ENCODE measurements around the gene UVRAG. TPM values are rescaled to one million over a fixed set of nuclear protein-coding genes. Genes with fewer than 3 reads are reported as not detected.

UVRAG gene
- polyA plus RNA-seq, 1 experiment: 8.2 TPM

DNA sequence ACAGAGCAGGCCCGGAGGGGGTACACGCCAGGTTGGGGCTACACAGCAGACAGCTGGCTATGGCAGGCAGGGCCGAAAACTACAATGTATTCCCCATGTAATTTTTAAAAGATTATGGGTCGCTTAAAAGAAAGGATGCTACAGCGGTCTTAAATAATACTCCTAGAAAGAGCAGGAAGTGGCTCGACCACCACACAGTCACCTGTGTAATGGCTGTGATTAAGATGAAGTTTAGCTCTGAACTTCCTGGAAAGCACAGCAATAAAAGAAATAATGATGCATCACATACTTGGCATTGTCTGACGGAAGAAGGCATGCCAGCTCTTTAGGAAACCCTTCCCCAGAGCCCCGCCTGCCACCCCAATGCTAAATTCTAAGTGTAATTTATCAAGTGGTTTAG, 358.7 kb downstream of the UVRAG start:
- no peak for DNase-seq (ENCODE audit: low read depth)
- POLR2A ChIA-PET: interaction anchor here (0.7 kb wide), 1 partner anchor 590 kb away, joined by 3 read pairs; no protein-coding TSS in a partner anchor
- peaks cover 5% of the 10 kb centered on the region for H3K27me3 ChIP-seq (ENCODE audit: control insufficient read depth, insufficient read depth, low read length)
- TF ChIP-seq, protein P1, sequence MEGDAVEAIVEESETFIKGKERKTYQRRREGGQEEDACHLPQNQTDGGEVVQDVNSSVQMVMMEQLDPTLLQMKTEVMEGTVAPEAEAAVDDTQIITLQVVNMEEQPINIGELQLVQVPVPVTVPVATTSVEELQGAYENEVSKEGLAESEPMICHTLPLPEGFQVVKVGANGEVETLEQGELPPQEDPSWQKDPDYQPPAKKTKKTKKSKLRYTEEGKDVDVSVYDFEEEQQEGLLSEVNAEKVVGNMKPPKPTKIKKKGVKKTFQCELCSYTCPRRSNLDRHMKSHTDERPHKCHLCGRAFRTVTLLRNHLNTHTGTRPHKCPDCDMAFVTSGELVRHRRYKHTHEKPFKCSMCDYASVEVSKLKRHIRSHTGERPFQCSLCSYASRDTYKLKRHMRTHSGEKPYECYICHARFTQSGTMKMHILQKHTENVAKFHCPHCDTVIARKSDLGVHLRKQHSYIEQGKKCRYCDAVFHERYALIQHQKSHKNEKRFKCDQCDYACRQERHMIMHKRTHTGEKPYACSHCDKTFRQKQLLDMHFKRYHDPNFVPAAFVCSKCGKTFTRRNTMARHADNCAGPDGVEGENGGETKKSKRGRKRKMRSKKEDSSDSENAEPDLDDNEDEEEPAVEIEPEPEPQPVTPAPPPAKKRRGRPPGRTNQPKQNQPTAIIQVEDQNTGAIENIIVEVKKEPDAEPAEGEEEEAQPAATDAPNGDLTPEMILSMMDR (IDR thresholded peaks at IDR 0.05; ENCODE audit: insufficient read depth, low read depth, low read length): no peak
- H3K4me3 ChIP-seq (ENCODE audit: low read depth, low read length): no peak overlapping the region
- H3K36me3 ChIP-seq (ENCODE audit: control insufficient read depth, insufficient read depth, low read length): no peaks in the 10 kb centered on the region
- CTCF ChIA-PET: no interaction called here

DNA sequence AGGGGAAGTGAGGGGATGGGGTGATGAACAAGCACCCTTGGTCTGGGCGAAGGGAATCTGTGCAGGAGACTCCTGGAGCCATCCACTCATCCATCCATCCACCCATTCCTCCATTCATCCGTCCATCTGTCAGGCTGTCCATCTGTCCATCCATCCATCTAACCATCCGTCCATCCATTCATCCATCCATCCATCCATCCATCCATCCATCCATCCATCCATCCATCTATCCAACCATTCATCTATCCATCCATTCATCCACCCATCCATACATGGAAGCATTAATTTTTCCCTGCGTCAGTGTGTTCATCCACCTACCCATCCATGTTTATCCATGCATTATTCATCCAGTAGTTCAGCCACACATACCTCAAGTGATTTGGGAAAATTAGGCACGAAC, 359.3 kb downstream of the UVRAG start:
- H3K27me3 ChIP-seq (ENCODE audit: control insufficient read depth, insufficient read depth, low read length): peaks cover 5% of the 10 kb centered on the region
- CTCF ChIA-PET: no interaction called here
- DNase-seq (ENCODE audit: low read depth): no peak

GRCh38 chr11:76175783-76176182, 360.8 kb downstream of the UVRAG start:
- ChIA-PET CTCF (interaction anchor here (0.6 kb wide), 1 partner anchor 60 kb away, joined by 3 read pairs; no protein-coding TSS in a partner anchor), POLR2A (no interaction called here)
- H3K27me3 ChIP-seq (ENCODE audit: control insufficient read depth, insufficient read depth, low read length): peaks cover 5% of the 10 kb centered on the region
- H3K4me3 ChIP-seq (ENCODE audit: low read depth, low read length): no peak overlapping the region
- TF ChIP-seq, protein P1 (IDR thresholded peaks at IDR 0.05; ENCODE audit: insufficient read depth, low read depth, low read length): no peak
- DNase-seq (ENCODE audit: low read depth): no peak
- no peaks in the 10 kb centered on the region for H3K36me3 ChIP-seq (ENCODE audit: control insufficient read depth, insufficient read depth, low read length)

More for the DNA sequence above, 359.3 kb downstream of the UVRAG start:
- POLR2A ChIA-PET: no interaction called here
- no peak overlapping the region for H3K4me3 ChIP-seq (ENCODE audit: low read depth, low read length)
- H3K36me3 ChIP-seq (ENCODE audit: control insufficient read depth, insufficient read depth, low read length): no peaks in the 10 kb centered on the region
- TF ChIP-seq, protein P1 (IDR thresholded peaks at IDR 0.05; ENCODE audit: insufficient read depth, low read depth, low read length): no peak

DNA sequence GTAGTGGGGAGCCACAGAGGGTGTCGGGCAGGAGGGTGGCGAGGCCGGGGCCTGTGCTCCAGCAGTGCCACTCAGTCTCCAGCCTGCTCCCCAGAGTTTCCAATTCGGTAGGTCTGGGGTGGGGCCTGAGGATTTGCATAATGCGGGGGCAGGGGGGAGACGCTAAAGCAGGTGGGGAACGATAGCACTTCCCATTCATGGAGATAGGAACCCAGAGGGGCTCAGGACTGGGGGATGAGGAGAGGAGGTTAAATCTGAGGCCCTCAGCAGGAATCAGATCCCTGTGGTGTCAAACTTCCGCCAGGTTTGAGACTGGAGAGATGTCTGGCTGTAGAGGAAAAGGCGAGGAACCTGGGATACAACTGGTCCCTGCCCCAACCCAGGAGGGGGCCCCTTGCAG, 361.5 kb downstream of the UVRAG start:
- Histone ChIP-seq H3K4me3 (ENCODE audit: low read depth, low read length) (no peak overlapping the region), H3K36me3 (ENCODE audit: control insufficient read depth, insufficient read depth, low read length) (no peaks in the 10 kb centered on the region), H3K27me3 (ENCODE audit: control insufficient read depth, insufficient read depth, low read length) (peaks cover 5% of the 10 kb centered on the region)
- DNase-seq (ENCODE audit: low read depth): no peak
- ChIA-PET POLR2A (no interaction called here), CTCF (no interaction called here)
- TF ChIP-seq, protein P1 (IDR thresholded peaks at IDR 0.05; ENCODE audit: insufficient read depth, low read depth, low read length): no peak

DNA sequence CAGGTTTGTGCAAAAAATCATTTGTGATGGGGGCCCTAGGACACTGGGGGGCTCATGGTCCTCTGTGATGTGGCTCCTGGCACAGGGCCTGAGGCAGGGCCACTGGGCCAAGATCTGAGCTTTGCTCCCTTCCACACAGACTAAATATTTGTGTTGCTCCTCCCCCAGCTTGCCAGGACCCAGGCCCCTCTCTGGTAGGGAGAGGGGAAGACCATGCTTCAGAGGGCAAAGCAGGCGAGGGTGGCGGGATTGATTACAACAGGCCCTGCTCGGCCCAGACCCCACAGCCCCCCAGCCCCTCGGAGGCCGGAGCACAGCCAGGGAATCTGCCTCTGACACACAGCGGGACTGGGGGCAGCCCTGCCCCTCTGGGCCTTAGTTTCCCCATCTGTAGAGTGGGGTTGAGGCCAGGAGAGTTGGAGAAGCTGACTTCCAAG, 362.3 kb downstream of the UVRAG start:
- CTCF ChIA-PET: no interaction called here
- TF ChIP-seq, protein P1 (IDR thresholded peaks at IDR 0.05; ENCODE audit: insufficient read depth, low read depth, low read length): no peak
- H3K27me3 ChIP-seq (ENCODE audit: control insufficient read depth, insufficient read depth, low read length): peaks cover 2% of the 10 kb centered on the region
- no peak for DNase-seq (ENCODE audit: low read depth)
- H3K36me3 ChIP-seq (ENCODE audit: control insufficient read depth, insufficient read depth, low read length): no peaks in the 10 kb centered on the region
- H3K4me3 ChIP-seq (ENCODE audit: low read depth, low read length): no peak overlapping the region
- POLR2A ChIA-PET: no interaction called here

Measured in BJ (cell line).